ENCODE results near the gene PRDM16. TPM values are rescaled to one million over a fixed set of nuclear protein-coding genes. Genes with fewer than 3 reads are reported as not detected.

PRDM16 gene
- total RNA-seq, 4 donors from 2014 or later = 0.41 to 0.95 TPM; not detected in 2

DNA sequence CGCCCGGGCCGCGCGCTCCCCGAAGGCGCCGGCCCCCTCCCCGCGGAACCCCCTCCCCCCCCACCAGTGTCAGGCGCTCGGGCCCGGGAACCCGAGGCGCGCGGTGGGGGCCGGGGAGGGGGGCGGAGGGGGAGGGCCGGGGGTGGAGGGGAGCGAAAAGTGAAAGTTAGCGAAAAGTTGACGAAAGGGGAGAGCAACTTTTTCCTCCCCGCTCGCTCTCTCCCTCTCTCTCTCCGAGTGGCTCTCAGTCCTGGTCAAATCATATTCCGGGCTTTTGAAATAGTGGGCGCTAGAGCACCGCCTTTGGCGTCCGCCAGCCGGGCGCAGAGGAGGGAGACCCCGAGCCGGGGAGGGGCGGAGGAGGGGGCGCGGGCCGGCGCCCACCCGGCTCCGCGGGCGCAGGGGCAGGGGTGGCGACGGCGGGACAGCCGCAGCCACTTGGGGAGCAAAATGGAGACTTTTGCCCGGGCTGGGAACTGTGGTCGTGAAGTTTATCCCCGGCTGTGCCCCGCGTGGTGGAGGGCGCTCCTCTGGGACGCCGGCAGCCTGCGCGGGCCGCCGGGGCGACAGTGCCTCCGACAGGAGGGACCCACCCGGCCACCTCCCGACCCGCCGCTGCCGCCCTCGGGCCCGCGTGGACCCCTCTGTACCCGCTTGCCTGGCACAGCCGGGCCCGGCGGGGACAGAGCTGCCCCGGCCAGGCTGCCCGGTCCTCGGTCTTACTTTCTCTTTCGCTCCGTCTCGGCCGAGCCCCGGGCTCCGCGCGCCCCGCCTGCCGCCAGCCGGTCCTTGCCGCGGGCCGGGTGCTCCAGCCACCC, 697 bp downstream of the PRDM16 start:
- WGBS, 2 donors (ENCODE audit: low coverage in 1 of 2) = 4% methylated on average over 5 of the region's 91 CpGs; no CpG with 5 or more reads in 1 of the 2 donors

DNA sequence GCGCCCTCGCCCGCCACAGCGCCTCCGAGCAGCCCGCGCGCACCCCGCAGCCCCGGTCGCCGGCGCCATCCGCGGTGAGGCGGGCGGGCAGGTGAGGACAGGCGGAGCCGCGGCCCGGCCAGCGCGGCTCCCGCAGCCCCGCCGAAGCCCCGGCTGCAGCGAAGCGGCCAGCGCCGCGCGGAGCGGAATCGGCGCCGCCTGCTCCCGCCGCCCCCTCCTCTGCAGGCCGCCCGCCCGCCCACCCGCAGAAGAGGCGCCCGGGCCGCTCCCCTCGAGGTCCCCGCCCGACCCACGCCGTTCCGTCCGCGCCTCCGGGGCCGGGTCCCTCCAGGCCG, 1.3 kb downstream of the PRDM16 start:
- TF ChIP-seq, protein P1, sequence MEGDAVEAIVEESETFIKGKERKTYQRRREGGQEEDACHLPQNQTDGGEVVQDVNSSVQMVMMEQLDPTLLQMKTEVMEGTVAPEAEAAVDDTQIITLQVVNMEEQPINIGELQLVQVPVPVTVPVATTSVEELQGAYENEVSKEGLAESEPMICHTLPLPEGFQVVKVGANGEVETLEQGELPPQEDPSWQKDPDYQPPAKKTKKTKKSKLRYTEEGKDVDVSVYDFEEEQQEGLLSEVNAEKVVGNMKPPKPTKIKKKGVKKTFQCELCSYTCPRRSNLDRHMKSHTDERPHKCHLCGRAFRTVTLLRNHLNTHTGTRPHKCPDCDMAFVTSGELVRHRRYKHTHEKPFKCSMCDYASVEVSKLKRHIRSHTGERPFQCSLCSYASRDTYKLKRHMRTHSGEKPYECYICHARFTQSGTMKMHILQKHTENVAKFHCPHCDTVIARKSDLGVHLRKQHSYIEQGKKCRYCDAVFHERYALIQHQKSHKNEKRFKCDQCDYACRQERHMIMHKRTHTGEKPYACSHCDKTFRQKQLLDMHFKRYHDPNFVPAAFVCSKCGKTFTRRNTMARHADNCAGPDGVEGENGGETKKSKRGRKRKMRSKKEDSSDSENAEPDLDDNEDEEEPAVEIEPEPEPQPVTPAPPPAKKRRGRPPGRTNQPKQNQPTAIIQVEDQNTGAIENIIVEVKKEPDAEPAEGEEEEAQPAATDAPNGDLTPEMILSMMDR (IDR thresholded peaks at IDR 0.05) = no peak
- TF ChIP-seq POLR2A (IDR thresholded peaks at IDR 0.05) (no peak), EP300 (IDR thresholded peaks at IDR 0.05; ENCODE audit: low read depth) (no peak), POLR2AphosphoS5 (IDR thresholded peaks at IDR 0.05) (no peak)
- H3K4me1 ChIP-seq = peaks cover 14 to 31% (median 21%) of the 10 kb centered on the region in 4 donors
- in situ Hi-C loops (cut with MboI; ENCODE audit: low pct_ligation_motif_present in 1 of 4, low pct_unique_long_range_greater_than_20kb in 1 of 4, low sequenced_read_pairs in 3 of 4) = no loop called here
- no peaks in the 10 kb centered on the region for H3K36me3 ChIP-seq
- 20% methylated on average over 16 of the region's 57 CpGs; no CpG with 5 or more reads in 1 of the 2 donors for WGBS, 2 donors (ENCODE audit: low coverage in 1 of 2)
- peaks cover 94% of the 10 kb centered on the region for H3K27me3 ChIP-seq
- intact Hi-C loops (cut with DNase I; ENCODE audit: low total_unique reads) = no loop called here
- peak overlapping the region in 3 of 4 donors; percentile 66 for H3K4me3 ChIP-seq
- DNase-seq = no peak
- H3K9me3 ChIP-seq = no peaks in the 10 kb centered on the region
- peak overlapping the region in 1 of 4 donors; percentile 40 for H3K27ac ChIP-seq

More for the DNA sequence above, 697 bp downstream of the PRDM16 start:
- Histone ChIP-seq H3K27ac (peak overlapping the region; percentile 14 to 69 (median 58)), H3K9me3 (no peaks in the 10 kb centered on the region), H3K4me1 (peaks cover 14 to 31% (median 21%) of the 10 kb centered on the region in 4 donors), H3K4me3 (peak overlapping the region; percentile 58 to 66 (median 66)), H3K36me3 (no peaks in the 10 kb centered on the region), H3K27me3 (peaks cover 94% of the 10 kb centered on the region)
- peak; percentile 22 for DNase-seq
- intact Hi-C loops (cut with DNase I; ENCODE audit: low total_unique reads) = no loop called here
- in situ Hi-C loops (cut with MboI; ENCODE audit: low pct_ligation_motif_present in 1 of 4, low pct_unique_long_range_greater_than_20kb in 1 of 4, low sequenced_read_pairs in 3 of 4) = no loop called here
- no peak for TF ChIP-seq POLR2A (IDR thresholded peaks at IDR 0.05)
- TF ChIP-seq, protein P1 (IDR thresholded peaks at IDR 0.05) = peak in 2 of 5 experiments; percentile 18 to 22
- TF ChIP-seq POLR2AphosphoS5 (IDR thresholded peaks at IDR 0.05) = no peak

DNA sequence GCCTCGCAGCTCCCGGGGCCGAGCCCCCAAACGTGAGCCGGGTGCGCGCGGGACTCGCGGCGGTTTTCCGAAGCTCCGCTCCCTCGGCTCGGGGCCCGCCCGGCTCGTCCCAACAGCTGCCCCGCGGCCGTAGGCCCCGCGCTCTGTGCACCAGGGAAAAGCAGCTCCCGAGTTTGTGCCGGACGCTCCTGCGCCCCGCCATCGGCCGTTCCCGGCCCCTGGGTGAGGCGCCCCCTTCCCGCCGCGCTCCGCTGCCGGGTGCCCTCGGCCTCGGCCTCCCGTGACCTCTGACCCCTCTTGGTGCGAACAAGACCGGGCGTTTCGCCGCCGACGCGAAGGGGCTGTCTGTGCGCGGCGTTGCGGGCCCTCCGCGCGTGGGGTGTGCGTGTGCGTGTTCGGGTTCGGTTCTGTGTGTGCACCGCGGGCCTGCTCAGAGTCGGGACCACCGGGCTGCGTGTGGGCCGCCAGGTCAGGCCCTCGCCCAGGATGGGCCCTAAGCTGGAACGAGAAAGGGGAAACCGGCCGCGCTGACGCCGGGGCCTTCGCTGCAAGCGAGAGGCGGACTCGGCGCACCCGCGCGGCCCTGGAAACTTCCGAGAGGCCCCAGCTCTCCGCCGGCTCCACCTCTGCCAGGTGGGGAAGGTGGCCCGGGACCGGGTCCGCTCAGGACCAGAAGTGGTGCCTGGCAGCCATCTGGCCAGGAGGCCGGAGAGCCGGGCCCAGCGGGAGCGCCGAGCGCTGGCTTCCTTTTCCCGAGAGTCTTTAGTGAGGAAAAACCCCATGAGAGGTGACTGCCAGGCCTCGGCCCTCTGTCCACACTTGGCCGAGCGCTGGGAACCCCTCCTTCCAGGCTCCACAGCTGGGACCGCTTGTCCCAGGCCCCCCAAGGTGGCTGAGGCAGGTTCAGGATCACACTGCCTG, 1.9 kb downstream of the PRDM16 start:
- H3K9me3 ChIP-seq = no peaks in the 10 kb centered on the region
- H3K4me1 ChIP-seq = peaks cover 14 to 31% (median 21%) of the 10 kb centered on the region in 4 donors
- no peak for DNase-seq
- TF ChIP-seq POLR2AphosphoS5 (IDR thresholded peaks at IDR 0.05) (no peak), EP300 (IDR thresholded peaks at IDR 0.05; ENCODE audit: low read depth) (no peak), POLR2A (IDR thresholded peaks at IDR 0.05) (no peak)
- TF ChIP-seq, protein P1 (IDR thresholded peaks at IDR 0.05) = no peak
- no peaks in the 10 kb centered on the region for H3K36me3 ChIP-seq
- intact Hi-C loops (cut with DNase I; ENCODE audit: low total_unique reads) = no loop called here
- 47% methylated on average over 70 of the region's 97 CpGs; no CpG with 5 or more reads in 1 of the 2 donors for WGBS, 2 donors (ENCODE audit: low coverage in 1 of 2)
- peak overlapping the region in 3 of 4 donors; percentile 66 for H3K4me3 ChIP-seq
- peak overlapping the region in 1 of 4 donors; percentile 40 for H3K27ac ChIP-seq
- in situ Hi-C loops (cut with MboI; ENCODE audit: low pct_ligation_motif_present in 1 of 4, low pct_unique_long_range_greater_than_20kb in 1 of 4, low sequenced_read_pairs in 3 of 4) = no loop called here
- H3K27me3 ChIP-seq = peaks cover 94% of the 10 kb centered on the region
